ENCODE data around the gene RGS3.

Gene RGS3

DNA sequence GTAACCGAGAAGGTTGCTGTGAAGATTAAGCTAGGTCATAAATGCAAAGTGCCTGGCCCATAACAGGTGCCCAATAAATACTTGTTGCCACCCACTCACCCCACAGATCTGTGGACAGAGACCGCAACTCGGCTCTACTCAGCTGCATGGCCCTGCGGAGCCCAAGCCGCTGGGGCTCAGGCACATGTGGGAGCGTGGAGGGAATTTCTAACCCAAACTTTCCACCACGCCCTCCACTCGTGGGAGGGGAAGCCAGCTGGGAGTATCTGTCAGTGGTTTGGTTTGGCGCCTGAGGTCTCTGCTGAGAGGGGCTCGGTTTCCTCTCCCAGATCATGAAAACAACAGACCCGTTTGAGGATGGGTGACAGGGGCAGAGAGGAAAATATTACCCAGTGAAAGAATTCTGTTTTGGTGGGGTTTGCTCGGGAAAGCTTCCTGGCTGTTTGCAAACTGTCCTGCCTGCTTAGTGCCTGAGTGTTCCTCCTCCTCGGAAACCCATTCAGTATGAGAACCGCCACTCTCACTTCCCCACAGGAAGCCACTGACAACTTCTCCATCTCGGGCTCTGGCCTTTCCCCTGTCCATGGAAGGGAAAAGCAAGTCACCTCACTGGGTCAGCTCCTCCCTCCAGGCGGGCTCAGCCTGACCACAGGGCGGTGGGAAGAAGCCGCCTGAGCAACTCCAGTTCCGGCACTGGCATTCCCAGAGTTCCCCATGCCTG, 60.1 kb downstream of the RGS3 start:
- no peak for DNase-seq (ENCODE audit: low read depth)
- no peak overlapping the region for H3K4me3 ChIP-seq (ENCODE audit: low read length)
- TF ChIP-seq, protein P1, sequence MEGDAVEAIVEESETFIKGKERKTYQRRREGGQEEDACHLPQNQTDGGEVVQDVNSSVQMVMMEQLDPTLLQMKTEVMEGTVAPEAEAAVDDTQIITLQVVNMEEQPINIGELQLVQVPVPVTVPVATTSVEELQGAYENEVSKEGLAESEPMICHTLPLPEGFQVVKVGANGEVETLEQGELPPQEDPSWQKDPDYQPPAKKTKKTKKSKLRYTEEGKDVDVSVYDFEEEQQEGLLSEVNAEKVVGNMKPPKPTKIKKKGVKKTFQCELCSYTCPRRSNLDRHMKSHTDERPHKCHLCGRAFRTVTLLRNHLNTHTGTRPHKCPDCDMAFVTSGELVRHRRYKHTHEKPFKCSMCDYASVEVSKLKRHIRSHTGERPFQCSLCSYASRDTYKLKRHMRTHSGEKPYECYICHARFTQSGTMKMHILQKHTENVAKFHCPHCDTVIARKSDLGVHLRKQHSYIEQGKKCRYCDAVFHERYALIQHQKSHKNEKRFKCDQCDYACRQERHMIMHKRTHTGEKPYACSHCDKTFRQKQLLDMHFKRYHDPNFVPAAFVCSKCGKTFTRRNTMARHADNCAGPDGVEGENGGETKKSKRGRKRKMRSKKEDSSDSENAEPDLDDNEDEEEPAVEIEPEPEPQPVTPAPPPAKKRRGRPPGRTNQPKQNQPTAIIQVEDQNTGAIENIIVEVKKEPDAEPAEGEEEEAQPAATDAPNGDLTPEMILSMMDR (conservative IDR thresholded peaks at IDR 0.05; ENCODE audit: low read depth, low read length), result no peak

DNA sequence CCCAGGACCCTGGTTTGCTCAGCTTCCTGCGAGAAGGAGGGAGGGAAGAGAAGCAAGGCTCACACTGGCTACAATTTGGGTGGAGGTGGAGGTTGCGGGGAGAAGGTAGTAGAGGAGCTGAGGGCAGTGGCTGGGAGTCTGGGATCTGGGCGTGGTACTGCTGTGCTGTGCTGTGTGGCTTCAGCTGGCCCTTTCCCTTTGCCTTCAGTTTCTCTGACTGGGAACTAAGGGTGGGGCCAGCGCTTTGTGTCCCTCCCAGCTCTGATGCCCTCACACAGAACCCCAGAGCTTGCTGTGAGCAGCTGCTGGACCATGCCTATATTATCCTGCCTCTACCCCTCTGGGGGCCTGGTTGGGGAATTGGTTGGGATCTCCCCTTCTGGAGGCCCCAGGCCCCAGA, 60.9 kb downstream of the RGS3 start:
- no peak overlapping the region for H3K4me3 ChIP-seq (ENCODE audit: low read length)
- DNase-seq (ENCODE audit: low read depth), result no peak
- TF ChIP-seq, protein P1 (conservative IDR thresholded peaks at IDR 0.05; ENCODE audit: low read depth, low read length), result no peak

DNA sequence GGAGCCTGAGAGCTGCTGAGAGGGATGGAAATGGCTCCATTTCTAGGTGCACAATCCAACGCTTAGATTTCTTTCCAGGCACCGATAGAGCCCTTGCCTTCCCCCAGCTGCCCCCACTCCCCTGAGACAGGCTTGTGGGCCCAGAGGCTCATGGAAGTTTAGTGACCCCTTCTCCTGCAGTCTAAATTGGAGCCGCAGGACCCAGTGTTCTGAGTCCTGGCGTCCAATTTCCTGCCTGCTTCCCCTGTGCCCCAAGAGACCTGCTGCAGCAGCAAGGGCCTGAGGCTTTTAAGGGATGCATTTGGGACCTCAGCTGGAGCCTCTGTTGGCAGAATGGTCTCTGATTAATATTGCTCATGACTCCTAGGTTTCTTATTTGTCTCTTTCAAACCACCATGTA, 61.7 kb downstream of the RGS3 start:
- no peak overlapping the region for H3K4me3 ChIP-seq (ENCODE audit: low read length)
- no peak for DNase-seq (ENCODE audit: low read depth)
- TF ChIP-seq, protein P1 (conservative IDR thresholded peaks at IDR 0.05; ENCODE audit: low read depth, low read length), result no peak

DNA sequence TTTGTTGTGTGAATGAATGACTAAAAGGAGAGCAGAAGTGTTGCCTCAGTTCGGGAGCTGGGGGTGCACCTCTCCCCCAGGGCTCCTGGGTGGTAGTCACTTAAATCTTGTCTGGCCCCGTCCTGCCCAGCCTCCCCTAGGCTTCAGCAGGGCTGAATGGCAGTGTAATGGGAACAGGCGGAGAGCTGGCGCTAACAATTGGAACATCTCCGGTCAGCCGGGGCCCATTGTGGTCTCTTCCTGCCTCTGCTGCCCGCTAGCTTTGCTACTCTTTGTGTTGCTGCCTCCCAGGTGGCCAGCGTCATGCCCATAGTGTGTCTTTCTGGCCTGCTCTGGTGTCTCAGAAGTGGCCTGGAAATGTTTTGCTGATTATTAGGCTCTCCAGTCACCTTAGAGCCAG, 62.3 kb downstream of the RGS3 start:
- no peak for DNase-seq (ENCODE audit: low read depth)
- H3K4me3 ChIP-seq (ENCODE audit: low read length), result no peak overlapping the region
- TF ChIP-seq, protein P1 (conservative IDR thresholded peaks at IDR 0.05; ENCODE audit: low read depth, low read length), result no peak

DNA sequence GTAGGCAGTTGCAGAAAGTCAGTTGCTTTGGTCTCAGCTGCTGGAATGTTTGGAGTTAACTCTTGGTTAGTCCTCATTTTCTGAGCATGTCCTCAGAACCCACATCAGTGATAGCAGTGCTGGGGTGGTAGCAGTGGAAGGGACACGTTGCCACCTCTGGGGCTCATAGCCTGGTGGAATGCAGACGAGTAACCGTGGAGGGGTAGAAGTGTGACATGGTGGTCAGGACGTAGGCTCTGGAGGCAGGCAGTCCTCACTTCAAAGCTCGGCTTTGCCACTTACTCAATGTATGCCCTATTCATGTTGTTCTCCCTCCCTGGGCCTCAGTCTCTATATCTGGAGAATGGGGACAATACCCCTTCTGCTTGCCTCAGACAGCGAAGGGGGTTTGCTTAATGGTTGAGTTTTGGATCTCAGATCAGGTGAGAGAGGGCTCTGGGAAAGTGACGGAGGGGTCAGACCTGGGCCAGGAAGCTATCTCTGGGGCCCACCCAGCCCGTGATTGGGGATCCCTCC, 62.8 kb downstream of the RGS3 start:
- no peak overlapping the region for H3K4me3 ChIP-seq (ENCODE audit: low read length)
- TF ChIP-seq, protein P1 (conservative IDR thresholded peaks at IDR 0.05; ENCODE audit: low read depth, low read length), result no peak

DNA sequence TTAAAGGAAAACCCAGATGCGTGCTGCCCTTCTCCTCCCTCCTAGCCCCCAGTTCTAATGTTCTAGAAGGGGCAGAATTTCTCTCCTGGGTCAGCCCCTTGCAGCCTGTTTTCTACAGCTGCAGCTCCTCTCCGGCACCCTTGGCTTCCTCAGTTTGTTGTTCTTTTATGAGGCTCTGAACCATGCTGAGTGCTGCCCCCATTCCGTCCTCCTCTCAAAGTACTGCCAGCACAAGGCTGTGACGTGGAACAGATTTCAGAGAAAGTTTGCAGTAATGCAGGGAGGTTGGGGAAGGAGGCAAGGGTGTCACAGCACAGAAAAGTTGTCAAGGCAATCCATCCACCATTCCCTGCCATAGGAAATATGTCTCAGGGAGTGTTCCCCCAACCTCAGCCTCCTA, 63.3 kb downstream of the RGS3 start:
- no peak for DNase-seq (ENCODE audit: low read depth)
- TF ChIP-seq, protein P1 (conservative IDR thresholded peaks at IDR 0.05; ENCODE audit: low read depth, low read length), result no peak
- no peak overlapping the region for H3K4me3 ChIP-seq (ENCODE audit: low read length)

More for the DNA sequence above, 62.8 kb downstream of the RGS3 start:
- no peak for DNase-seq (ENCODE audit: low read depth)

DNA sequence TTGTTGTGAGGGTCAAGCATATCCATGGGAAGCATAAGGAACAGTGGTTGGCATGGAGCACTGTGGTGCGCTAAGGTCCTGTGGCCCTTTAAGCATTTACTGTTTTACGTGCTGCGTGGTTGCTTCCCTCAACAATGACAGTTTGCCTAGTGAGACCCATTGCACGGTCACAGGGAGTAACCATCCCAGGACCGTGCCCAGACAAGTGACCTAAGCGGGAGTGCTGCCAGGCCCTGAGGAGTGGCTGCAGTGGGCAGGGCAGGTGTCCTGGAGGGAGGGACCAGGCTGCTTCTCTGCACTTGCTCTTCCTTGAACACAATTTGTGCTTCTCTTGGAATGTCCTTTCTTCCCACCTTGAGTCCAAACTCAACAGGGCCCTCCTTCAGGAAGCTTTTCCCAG, 64.6 kb downstream of the RGS3 start:
- TF ChIP-seq, protein P1 (conservative IDR thresholded peaks at IDR 0.05; ENCODE audit: low read depth, low read length), result no peak

More for the DNA sequence above, 64.6 kb downstream of the RGS3 start:
- DNase-seq (ENCODE audit: low read depth), result no peak
- H3K4me3 ChIP-seq (ENCODE audit: low read length), result no peak overlapping the region

Measured in retinal pigment epithelial cell (primary cell).